ENCODE results near the gene CALHM5. TPM values are rescaled to one million over a fixed set of nuclear protein-coding genes. Genes with fewer than 3 reads are reported as not detected.

CALHM5 gene
- total RNA-seq, 1 experiment from 2014 or later = under 0.01 TPM

DNA sequence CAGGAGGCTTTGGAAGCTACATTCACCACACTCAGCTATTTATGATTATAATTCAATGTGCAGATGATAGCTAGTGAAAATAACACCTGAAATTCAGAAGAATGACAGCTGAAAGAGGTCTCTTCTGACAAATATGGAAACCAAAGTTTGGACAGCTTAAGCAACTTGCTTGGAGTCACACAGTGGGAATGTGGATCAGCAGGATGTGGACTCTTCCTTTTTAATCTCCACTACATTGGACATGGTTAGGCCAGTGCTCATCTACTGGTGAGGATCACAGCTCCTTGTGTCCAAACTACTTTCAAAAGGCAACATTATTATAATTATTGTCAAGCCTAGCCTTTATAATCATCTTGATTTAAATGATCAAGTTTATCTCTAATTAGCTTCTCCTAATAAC, 23.7 kb downstream of the CALHM5 start:
- in situ Hi-C loops (cut with HindIII; ENCODE audit: low sequenced_read_pairs) = no loop called here
- no peak for DNase-seq (ENCODE audit: low spot score)

- DNase-seq (ENCODE audit: low spot score) = peak; percentile 55
- in situ Hi-C loops (cut with HindIII; ENCODE audit: low sequenced_read_pairs) = no loop called here
These were observed 24.8 kb downstream of the CALHM5 start for GRCh38 chr6:116536216-116536621.

DNA sequence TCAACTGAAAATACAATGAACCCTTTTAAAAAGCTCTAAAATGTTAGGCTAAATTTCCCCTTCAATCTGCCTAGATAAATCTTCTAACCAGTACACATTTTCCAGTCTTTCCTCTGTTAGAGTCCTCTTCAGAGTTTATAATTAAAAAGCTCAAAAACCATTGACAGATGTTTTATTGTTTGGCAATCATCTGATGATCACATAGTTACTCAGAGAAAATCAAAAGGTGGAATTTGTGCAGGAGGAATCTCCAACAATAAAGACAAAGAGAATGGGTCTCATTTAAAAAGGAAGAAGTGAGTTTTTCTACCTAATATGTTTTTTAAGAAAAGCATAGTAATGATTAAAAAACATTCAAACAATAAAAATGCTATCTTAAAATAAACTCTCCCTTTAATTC, 31.0 kb downstream of the CALHM5 start:
- DNase-seq (ENCODE audit: low spot score) = no peak
- in situ Hi-C loops (cut with HindIII; ENCODE audit: low sequenced_read_pairs) = no loop called here

- DNase-seq (ENCODE audit: low spot score) = no peak
- in situ Hi-C loops (cut with HindIII; ENCODE audit: low sequenced_read_pairs) = no loop called here
These were observed 31.7 kb downstream of the CALHM5 start for GRCh38 chr6:116543149-116543548.

GRCh38 chr6:116545651-116546050, 34.2 kb downstream of the CALHM5 start, which contains the start of gene TRAPPC3L:
Gene TRAPPC3L (minus strand): TSS chr6:116545684. CDS start chr6:116545514, 170 bp downstream.
- DNase-seq (ENCODE audit: low spot score) = no peak
- in situ Hi-C loops (cut with HindIII; ENCODE audit: low sequenced_read_pairs) = no loop called here

GRCh38 chr6:116547358-116547757, 35.9 kb downstream of the CALHM5 start:
- no peak for DNase-seq (ENCODE audit: low spot score)
- in situ Hi-C loops (cut with HindIII; ENCODE audit: low sequenced_read_pairs) = no loop called here

- in situ Hi-C loops (cut with HindIII; ENCODE audit: low sequenced_read_pairs) = no loop called here
- no peak for DNase-seq (ENCODE audit: low spot score)
These were observed 39.4 kb downstream of the CALHM5 start for GRCh38 chr6:116550796-116551195.

GRCh38 chr6:116553451-116553850, 42.0 kb downstream of the CALHM5 start, which contains the start of gene CALHM4:
Gene CALHM4 (plus strand): TSS chr6:116553751. CDS start chr6:116553794, 43 bp downstream.
- in situ Hi-C loops (cut with HindIII; ENCODE audit: low sequenced_read_pairs) = no loop called here

GRCh38 chr6:116556065-116556464, 44.6 kb downstream of the CALHM5 start:
- in situ Hi-C loops (cut with HindIII; ENCODE audit: low sequenced_read_pairs) = no loop called here
- DNase-seq (ENCODE audit: low spot score) = no peak

More at GRCh38 chr6:116553451-116553850, 42.0 kb downstream of the CALHM5 start, which contains the start of gene CALHM4:
- no peak for DNase-seq (ENCODE audit: low spot score)

GRCh38 chr6:116556814-116557415, 45.5 kb downstream of the CALHM5 start:
- in situ Hi-C loops (cut with HindIII; ENCODE audit: low sequenced_read_pairs) = no loop called here

DNA sequence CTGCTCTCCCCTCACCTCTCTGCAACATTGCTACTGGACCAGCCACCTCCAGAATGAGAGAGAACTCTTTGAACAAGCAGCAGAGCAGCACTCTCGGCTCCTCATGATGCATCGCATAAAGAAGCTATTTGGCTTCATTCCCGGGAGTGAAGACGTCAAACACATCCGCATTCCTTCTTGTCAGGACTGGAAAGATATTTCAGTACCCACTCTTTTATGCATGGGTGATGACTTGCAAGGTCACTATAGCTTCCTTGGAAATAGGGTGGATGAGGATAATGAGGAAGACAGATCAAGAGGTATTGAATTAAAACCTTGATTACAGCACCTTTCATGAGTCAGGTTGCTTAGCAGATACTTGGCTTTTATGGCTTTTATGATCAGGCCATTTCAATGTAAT, 46.5 kb downstream of the CALHM5 start:
- DNase-seq (ENCODE audit: low spot score) = no peak
- in situ Hi-C loops (cut with HindIII; ENCODE audit: low sequenced_read_pairs) = no loop called here

More at GRCh38 chr6:116556814-116557415, 45.5 kb downstream of the CALHM5 start:
- DNase-seq (ENCODE audit: low spot score) = no peak

DNA sequence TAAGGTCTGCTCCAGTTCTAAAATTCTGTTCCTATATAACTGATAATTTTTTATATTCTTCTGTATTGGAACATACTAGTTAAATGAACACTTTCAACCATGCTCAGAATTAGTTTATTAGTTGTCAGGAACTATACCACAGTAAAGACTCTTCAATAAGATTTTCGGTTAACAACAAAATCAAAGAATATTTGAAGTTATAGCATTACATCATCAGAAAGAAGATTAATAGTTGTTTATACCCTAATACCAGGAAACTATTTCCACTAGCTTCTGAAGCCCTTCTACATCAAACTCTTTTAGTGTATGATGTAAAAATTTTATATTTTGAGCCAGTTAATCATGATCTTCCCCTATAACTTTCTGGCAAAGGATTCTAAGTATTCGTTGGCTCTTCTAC, 48.7 kb downstream of the CALHM5 start:
- in situ Hi-C loops (cut with HindIII; ENCODE audit: low sequenced_read_pairs) = no loop called here
- DNase-seq (ENCODE audit: low spot score) = no peak

DNA sequence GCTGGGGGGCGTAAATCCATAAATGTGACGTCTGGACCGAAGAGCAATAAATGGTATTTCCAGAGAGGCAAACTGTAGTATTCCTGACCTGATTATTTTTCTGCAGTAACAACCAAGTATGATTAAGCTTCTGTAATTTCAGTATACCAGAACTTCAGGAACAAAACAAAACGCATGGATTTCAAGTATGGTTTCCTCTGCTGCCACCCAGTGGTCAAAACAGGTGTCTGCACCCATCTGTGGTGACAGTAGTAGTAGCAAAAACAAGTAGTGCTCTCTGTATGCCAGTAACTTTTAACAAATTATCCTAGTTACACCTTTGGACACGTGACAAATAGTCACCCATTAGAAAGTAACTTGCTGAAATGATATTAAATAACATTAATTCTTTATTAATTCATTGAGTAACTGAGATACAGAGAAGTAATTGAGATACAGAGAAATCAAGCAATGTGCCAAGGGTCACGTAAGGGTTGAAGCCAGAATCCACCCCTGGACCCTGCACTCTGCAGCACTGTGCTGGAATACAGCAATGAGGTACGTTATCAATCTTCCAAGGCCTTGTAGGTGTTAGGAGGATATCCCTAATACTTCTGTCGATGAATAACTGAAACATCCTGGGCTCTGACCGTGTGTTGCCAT, 50.1 kb downstream of the CALHM5 start:
- in situ Hi-C loops (cut with HindIII; ENCODE audit: low sequenced_read_pairs) = no loop called here
- DNase-seq (ENCODE audit: low spot score) = peak; percentile 79

DNA sequence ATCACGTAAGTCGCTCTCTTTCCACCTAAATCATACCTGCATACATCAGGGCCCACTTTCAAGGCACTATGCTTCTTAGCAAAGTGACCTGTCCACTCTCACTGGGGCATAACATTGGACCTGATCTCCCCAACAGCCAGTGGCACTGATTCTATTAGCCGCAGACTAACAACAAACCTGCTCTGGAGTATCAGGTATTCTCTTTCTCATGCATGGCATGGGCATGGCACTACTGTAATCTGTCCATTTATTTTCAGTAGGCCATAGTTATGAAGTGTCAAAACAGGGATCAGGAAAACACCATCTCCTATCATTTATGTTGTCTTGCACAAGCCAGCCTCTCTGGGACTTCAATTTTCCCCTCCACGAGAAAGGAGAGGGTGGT, 50.6 kb downstream of the CALHM5 start:
- in situ Hi-C loops (cut with HindIII; ENCODE audit: low sequenced_read_pairs) = no loop called here

DNA sequence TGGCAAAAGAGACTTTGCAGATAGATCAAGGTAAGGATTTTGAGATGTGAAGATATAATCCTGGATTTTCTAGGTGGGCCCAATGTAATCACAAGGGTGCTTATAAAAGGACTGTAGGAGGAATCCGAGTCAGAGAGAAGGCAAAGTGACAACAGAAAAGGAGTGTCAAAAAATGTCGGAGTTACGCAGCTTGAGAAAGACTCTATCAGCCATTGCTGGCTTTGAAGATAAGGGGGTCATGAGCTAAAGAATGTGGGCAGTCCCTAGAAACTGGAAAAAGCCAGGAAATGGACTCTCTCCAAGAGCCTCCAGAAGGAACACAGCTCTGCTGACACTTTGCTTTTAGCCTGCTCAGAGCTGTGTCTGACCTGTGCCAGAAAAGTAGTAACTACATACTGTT, 51.2 kb downstream of the CALHM5 start:
- in situ Hi-C loops (cut with HindIII; ENCODE audit: low sequenced_read_pairs) = no loop called here
- no peak for DNase-seq (ENCODE audit: low spot score)

More for the DNA sequence above, 50.6 kb downstream of the CALHM5 start:
- no peak for DNase-seq (ENCODE audit: low spot score)

GRCh38 chr6:116563830-116564229, 52.4 kb downstream of the CALHM5 start:
- in situ Hi-C loops (cut with HindIII; ENCODE audit: low sequenced_read_pairs) = no loop called here
- no peak for DNase-seq (ENCODE audit: low spot score)

GRCh38 chr6:116564311-116564710, 52.9 kb downstream of the CALHM5 start:
- in situ Hi-C loops (cut with HindIII; ENCODE audit: low sequenced_read_pairs) = no loop called here
- DNase-seq (ENCODE audit: low spot score) = no peak

DNA sequence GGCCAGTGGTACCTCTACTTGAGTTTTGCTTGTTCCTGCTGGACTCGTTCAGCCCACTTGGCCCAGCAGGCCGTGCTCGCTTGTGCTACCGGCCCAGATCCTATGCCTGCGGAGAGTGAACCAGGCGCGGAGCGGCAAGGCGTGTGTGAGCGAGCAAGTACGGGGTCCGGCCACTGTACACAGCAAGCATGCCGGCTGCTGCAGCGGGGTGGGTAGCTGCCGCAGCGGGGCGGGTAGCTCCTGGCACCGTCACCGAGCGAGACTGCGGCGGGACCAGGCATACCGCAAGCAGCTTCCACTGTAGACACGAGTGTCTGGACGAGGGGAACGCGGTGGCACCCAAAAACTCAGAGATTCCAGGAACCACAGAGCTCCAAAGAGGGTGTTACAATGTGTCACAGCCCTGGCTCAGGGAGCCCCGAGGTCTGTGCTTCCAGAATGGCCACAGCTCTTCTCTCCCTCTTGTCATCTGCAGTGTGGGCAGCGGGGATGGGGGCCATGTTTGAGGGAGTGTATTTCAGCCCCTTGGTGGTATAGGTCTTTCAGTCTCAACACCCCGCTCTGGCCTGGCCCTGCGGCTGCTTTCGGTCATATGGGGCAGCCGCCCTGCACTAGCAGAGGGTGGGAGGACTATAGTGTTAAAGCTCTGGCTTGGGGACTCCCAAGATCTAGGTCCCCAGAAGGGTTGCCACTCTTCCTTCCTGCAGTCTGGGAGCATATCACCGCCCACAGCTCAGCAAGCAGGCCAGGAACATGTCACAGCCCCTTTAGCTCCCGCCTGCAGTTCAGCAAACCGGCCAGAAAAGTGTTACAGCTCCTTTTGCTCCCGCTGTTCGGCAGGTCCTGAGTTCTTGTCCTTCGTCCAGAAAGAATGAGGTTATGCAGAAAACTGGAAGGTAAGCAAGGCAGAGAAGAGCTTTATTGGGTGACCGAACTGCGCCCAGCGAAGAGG, 53.8 kb downstream of the CALHM5 start:
- DNase-seq (ENCODE audit: low spot score) = peak; percentile 62
- in situ Hi-C loops (cut with HindIII; ENCODE audit: low sequenced_read_pairs) = no loop called here

DNA sequence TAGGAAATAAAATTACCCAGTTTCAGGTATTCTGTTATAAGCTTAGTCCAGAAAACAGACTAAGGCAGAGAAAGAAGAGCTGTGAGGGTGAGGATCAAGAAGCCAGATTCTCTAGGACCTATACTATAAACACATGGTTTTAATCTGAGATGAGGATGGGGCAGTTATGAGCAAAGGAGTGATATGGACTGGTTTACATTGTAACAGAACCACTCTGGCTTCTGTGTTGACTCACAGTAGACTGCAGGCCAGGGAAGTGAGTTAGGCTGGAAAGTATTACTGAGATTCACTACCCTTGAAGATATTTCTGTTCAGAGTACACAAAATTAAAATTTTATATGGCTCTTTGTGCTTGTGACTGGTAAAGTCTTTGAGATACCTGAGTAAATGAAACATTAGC, 56.7 kb downstream of the CALHM5 start:
- in situ Hi-C loops (cut with HindIII; ENCODE audit: low sequenced_read_pairs) = no loop called here
- DNase-seq (ENCODE audit: low spot score) = no peak
